GM19238 (cell line): ENCODE measurements around the gene ZC3H7B.
"Not testable (repeated sequence)": the region's sequence is repeated elsewhere in the genome, so short reads cannot be mapped to it uniquely, and the experiment has no call there.

Experiments used
- DNase-seq: peaks from one replicate; pipeline ENCODE4 v3.0.0; 2011; ENCODE audit warnings: low spot score; ENCODE audit not compliant: insufficient read length

ZC3H7B gene

DNA sequence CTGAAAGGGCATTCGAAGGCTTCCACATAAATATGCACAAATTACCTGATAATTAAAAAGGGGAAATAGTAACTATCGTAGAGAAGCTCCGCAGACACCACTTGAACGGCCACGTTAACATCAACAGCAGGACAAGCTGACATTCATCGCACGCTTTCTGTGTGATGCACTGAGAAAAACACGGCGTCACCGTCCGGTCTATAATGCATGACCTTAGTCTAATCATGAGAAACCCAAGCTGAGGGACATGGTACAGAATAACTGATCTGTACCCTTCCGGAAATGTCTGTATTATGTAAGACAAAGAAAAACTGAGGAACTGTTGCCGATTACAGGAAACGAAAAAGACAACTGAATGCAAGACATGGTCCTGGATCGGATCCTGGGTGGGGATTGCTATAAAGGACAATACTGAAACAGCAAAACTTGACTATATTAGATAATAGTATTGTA, 14.7 kb upstream of the ZC3H7B start:
- DNase-seq = no peak

DNA sequence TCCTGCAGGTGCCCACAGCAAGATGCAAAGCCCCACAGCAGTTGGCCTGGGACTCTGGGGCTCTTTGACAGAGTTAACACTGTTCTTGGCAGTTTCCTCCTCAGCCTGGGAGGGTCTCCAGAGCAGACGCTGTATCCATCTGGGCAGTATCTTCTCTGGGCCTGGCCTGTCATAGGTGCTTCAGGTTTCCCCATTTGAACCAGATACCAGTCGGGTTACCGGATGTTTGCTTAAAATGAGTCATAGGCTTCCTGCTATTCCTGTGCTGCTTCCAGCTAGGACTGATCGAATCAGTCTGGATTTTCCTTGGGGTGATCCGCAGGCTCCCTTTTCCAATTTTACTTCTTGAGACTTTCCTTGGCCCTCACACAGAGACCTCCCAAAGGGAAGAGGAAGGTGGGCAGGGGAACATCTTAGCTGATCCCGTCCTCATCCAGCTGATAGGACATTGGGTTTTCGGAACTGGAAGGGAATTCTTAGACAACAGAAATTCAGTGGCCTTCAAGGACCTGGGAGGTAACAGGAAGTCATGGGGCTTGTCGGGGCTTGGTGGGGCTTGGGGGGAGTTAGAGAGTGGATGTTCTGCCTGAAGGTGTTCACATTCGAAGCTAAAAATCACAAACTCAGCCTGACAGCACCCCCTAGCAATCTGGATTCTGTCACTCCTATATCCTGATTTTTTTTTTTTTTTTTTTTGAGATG, 12.9 kb upstream of the ZC3H7B start:
- DNase-seq = no peak

DNA sequence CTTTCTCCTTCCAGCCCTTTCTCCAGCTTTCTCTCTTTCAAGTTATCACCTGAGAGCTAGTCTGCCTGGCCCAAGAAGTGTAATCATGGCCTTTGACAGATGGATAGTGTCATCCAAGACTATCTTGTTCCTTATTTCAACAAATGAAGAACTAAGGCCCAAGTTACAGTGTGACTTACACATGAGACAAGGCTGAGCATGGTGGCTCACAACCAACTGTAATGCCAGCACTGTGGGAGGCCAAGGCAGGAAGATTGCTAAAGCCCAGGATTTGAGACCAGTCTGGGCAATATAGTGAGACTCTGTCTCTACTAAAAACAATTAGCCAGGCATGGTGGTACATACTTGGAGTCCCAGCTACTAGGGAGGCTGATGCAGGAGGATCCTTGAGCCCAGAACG, 11.7 kb upstream of the ZC3H7B start:
- no peak for DNase-seq

DNA sequence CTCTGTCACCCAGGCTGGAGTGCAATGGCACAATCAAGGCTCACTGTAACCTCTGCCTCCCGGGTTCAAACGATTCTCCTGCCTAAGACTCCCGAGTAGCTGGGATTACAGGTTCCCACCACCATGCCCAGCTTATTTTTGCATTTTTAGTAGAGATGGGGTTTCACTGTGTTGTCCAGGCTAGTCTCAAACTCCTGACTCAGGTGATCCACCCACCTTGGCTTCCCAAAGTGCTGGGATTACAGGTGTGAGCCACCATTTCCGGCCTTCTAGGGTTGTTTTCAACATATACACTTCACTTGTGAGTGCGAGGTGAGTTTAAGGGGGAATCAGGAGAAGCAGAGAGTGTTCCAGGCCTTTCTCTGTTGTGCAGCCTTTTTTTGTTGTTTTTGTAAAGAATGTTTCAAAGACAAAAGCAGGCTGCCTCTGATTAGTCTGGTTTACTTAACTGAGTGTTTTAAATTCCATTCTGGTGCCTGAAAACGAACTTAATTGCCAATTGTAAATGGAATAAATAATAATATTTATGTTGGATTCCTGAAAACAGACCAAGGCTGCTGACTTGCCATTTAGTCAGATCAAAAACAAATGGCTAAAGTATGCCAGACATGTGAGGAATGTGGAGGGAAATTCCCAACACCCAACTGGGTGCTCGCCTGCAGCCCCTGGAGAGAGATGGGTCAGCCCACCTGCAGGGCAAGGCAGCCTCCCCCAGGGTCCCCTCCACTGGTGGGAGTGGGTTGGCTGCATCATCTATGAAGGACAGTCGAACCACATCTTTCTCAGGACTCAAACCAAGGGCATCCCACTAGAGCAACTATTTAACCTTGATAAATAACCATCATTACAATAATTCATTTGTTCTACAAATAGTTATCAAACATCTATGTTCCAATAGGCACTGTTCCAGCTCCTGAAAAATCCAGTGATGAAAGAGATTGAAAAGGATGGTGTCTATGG, 10.8 kb upstream of the ZC3H7B start:
- no peak for DNase-seq

GRCh38 chr22:41294816-41295215, 6.5 kb upstream of the ZC3H7B start:
- not testable (repeated sequence) for DNase-seq

DNA sequence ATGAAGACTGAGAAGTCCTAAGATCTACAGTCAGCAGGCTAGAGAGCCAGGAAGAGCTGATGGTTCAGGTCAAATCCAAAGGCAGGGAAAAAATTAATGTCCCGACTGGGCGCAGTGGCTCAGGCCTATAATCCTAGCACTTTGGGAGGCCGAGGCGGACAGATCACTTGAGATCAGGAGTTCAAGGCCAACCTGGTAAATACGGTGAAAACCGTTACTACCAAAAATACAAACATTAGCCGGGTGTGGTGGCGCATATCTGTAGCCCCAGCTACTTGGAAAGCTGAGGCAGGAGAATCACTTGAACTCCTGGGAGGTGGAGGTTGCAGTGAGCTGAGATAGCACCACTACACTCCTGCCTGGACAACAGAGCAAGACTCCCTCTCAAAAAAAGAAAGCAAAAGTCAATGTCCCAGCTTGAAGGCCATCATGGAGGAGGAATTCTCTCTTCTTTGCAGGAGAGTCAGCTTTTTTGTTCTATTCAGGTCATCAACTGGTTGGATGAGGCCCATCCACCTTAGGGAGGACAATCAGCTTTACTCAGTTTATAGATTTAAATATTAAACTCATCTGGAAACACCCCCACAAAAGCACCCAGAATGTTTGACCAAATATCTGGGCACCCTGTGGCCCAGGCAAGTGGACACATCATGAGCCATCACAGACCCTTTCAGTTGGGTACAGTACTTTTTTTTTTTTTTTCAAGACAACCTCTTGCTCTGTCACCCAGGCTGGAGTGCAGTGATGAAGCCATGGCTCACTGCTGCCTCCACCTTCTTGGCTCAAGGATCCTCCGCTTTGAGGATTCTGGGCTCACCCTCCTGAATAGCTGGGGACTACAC, 4.3 kb upstream of the ZC3H7B start:
- no peak for DNase-seq

DNA sequence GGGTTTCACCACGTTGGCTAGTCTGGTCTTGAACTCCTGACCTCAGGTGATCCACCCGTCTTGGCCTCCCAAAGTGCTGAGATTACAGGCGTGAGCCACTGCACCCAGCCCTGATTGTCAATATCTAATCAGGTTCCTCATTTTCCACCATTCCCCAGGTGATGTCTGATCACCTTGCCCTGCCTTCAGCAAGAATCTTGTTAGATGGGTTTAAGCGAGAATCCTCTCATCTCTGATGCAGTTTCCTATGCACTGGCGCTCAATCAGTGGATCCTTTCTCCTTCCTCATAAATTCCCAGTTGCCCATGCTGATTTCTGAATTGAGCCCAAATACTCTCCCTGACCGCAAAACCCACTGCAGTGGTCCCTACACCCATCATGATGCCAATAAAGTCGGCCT, 664 bp upstream of the ZC3H7B start:
- no peak for DNase-seq

DNA sequence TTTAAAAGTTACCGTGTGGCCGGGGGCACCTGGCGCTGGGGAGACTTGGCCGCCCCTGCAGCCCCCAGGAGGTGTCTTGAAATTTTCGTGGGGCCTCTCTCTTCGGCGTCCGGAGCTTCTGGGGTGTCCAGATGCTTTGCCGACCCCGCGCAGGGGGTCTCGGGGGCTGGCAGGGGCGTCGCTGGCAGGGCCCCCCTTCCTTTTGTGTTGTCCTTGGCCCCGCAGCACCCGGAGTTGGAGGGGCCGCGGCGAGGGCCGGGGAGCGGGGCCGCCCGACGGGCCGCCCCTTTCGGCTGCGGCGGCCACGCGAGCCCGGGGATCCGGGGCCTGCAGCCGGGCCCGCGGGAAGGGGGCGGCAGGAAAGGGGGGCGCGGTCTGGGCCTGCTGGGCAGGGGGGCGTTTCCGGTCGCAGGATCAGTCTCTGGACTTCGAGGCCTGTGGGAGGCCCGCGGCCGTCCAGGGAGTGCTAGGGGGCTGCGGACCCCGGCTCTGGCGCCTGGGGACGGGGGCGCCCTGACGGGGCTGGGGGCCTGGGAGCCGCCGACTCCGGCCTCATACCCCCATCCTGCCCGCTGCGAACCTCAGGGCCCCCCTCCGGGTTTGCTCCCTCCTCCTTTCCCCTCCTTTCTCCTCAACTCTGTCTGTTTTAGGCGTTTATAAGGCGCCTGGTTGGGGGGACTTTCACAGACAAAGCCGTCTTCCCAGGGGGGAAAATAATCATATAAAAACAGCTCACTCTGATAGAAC, 869 bp downstream of the ZC3H7B start:
- peak; percentile 28 for DNase-seq

- DNase-seq = no peak
Observed at GRCh38 chr22:41302811-41303210, 1.5 kb downstream of the ZC3H7B start.

DNA sequence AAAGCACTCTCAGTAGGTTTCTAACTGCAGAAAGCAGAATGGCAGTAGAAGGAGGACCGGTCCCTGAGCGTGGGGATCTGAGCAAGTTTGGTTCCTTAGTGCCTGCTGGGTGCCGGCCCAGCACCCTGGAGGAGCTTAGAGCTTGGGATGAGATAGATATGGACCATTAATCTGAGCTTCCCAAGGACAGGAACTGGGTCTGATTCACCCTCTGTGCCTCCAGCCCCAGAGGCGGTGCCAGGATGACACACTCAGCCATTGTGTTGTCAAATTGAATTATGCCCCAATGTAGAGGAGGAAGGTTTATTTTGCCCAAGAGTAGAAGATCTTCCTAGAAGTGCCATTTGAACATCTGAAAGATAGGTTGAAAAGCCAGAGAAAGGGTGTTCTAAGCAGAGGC, 4.3 kb downstream of the ZC3H7B start:
- DNase-seq = no peak

GRCh38 chr22:41308054-41308453, 6.7 kb downstream of the ZC3H7B start:
- no peak for DNase-seq

- no peak for DNase-seq
Observed at GRCh38 chr22:41308544-41308947, 7.2 kb downstream of the ZC3H7B start.

GRCh38 chr22:41310336-41310735, 9.0 kb downstream of the ZC3H7B start:
- no peak for DNase-seq

DNA sequence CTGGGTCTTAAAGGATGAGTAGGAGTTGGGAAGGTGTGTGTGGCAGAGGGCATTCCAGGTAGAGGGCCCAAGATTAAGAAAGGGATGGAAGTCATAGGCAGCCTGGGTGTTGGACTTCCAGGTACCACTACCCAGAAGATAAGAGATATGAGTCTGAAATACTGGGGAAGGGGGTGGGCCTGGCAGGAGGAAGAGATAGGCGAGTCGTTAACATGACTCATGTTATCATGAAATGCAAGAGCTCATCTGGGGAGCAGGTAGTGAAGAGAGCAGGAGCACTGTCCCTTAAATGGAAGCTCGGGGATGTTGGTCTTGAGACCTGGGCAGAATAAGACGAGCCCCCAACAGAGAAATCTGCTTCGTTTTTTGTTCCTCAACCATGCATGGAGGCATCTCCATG, 10.2 kb downstream of the ZC3H7B start:
- no peak for DNase-seq

DNA sequence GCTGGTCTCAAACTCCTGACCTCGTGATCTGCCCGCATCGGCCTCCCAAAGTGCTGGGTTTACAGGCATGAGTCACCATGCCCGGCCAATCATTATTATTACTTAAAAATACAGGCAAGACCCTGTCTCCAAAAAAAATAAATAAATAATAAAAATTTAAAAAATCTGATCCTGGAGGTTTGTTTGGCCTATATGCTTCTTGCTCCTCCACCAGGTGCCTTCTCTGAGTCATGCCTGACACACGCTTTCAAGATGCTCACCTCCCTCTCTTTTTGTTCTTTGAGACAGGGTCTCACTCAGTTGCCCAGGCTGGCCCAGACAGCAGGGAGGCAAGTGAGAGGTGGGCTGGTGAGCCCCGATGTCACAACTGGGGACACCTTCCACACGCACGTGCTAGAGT, 13.5 kb downstream of the ZC3H7B start:
- DNase-seq = no peak

- DNase-seq = no peak
Observed at GRCh38 chr22:41315586-41315985, 14.3 kb downstream of the ZC3H7B start.

- no peak for DNase-seq
Observed at GRCh38 chr22:41320416-41321240, 19.3 kb downstream of the ZC3H7B start.

DNA sequence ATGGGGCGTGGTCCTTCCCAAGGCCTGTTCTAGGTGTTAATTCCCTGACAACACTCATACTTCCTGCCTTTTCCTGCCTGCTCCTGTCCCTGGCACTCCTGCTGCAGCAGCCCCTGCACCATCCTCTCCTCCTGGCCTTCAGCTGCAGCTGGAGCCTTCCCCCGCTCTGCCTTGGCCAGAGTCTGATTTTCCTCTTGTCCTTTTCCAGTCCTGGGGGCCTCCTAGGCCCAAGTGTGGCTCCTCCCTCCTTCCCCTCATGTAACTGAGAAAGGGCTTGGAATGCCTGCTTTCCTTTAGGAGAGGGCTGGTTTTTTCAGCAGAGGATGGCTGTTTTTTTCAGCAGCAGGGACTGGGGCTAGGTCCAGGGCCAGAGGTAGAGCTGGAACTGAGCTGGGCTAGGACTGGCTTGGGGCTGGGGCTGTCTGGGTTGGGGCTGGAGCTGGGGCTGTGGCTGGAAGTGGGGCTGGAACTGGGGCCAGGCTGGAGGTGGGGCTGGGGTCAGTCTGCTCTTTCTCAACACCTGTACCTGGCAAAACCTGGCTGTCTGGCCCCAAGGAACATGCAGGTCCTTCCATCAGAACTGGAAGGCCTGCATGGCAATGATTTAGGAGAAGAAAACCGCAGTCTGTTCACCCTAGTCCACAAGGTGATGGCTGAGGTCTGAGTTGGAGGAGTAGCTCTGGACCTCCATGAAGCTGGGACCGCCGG, 23.6 kb downstream of the ZC3H7B start:
- no peak for DNase-seq

DNA sequence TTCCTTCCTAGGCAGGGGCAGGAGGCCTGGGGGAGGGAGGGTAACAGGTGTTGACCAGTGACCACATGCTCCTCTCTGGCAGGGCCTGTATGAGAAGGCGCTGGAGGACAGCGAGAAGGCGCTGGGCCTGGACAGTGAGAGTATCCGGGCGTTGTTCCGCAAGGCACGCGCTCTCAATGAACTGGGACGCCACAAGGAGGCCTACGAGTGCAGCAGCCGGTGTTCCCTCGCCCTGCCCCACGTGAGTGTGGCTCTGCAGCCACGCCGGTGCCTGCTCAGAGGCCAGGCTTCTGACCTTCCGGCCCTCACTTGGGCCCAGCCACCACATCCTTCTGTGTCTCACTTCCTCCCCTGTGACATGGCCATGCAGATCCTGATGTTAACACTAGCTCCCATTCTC, 25.8 kb downstream of the ZC3H7B start:
- no peak for DNase-seq
